HCT116 (cell line): Measurements from ENCODE around the gene GRIN3B. TPM values are rescaled to one million over a fixed set of nuclear protein-coding genes. Genes with fewer than 3 reads are reported as not detected.

Source experiments
- ATAC-seq: fragments of 200-7000 bp; cut with Tn5 transposase; 2 replicates; pipeline ENCODE4 v1.9.1; 2020; ENCODE audit warnings: mild to moderate bottlenecking, moderate library complexity
- BruUV-seq: library from RNA; stranded (reverse); fragments of 400-500 nt; replicated peaks from 2 replicates; lab custom pipeline; 2021; lab: Mats Ljungman, UMichigan
- CTCF ChIA-PET: fragments of 300-600 bp; sonication (Branson Sonifier 250); formaldehyde crosslinking; loops from one replicate; lab custom pipeline; 2021; ENCODE audit warnings: antibody characterized with exemption; lab: Charles Lee
- POLR2A ChIA-PET: fragments of 300-600, 350-600 bp; sonication (Branson Sonifier 250); formaldehyde crosslinking; loops from one replicate; lab custom pipeline; 2021; ENCODE audit warnings: antibody characterized with exemption; lab: Charles Lee
- RAD21 ChIA-PET, 2 experiments: fragments of 300-600 bp; sonication (Branson Sonifier 250); formaldehyde crosslinking; loops; one replicate each; lab custom pipeline; 2023; ENCODE audit warnings: low total read pairs in 2 of 2; ENCODE audit not compliant: uncharacterized antibody in 2 of 2, unreplicated experiment in 2 of 2, low non-redundant PET in 1 of 2; lab: Charles Lee
- DNase-seq: peaks from one replicate; pipeline ENCODE4 v3.0.0-alpha.2; 2010; ENCODE audit warnings: low read depth, low spot score
- H2AFZ ChIP-seq: fragments of 200-600 bp; shearing (Covaris generic), sonication (generic); 2 replicates; pipeline ENCODE4 v1.6.1; 2017; ENCODE audit warnings: low read depth, mixed run types, mixed read lengths, antibody characterized with exemption, low read length; ENCODE audit not compliant: poor library complexity, severe bottlenecking
- H3K27ac ChIP-seq: 2 replicates; pipeline ENCODE4 v1.5.1; 2012; ENCODE audit warnings: low read depth, low read length
- H3K27me3 ChIP-seq: fragments of 200-600 bp; sonication (generic); 2 replicates; pipeline ENCODE4 v1.6.1; 2016; ENCODE audit warnings: mixed run types, low read length, mixed read lengths; ENCODE audit not compliant: insufficient read depth
- H3K36me3 ChIP-seq, 2 experiments: fragments of 200-500 bp in 1 of 2; fragments of 200-600 bp in 1 of 2; sonication (Bioruptor generic) in 1 of 2; sonication (generic) in 1 of 2; 2 replicates each; pipeline versions ENCODE4 v1.5.1 to v1.6.1; 2014 to 2016; ENCODE audit warnings: low read length in 2 of 2, inconsistent platforms in 1 of 2, mixed read lengths in 1 of 2, mixed run types in 1 of 2; ENCODE audit not compliant: insufficient read depth in 2 of 2, control insufficient read depth in 1 of 2
- H3K4me1 ChIP-seq, 2 experiments: fragments of 200-600 bp in 1 of 2; sonication (generic) in 1 of 2; 2 replicates each; pipeline versions ENCODE4 v1.5.1 to v1.6.1; 2012 to 2017; ENCODE audit warnings: low read length in 2 of 2, inconsistent platforms in 1 of 2, mild to moderate bottlenecking in 1 of 2, mixed read lengths in 1 of 2, mixed run types in 1 of 2, moderate library complexity in 1 of 2; ENCODE audit not compliant: insufficient read depth in 2 of 2, control insufficient read depth in 1 of 2
- H3K4me2 ChIP-seq: fragments of 200-600 bp; sonication (generic); 2 replicates; pipeline ENCODE4 v1.6.1; 2017; ENCODE audit warnings: mixed run types, low read length, mixed read lengths
- H3K4me3 ChIP-seq, 2 experiments: fragments of 200-600 bp in 1 of 2; sonication (generic) in 1 of 2; replicated peaks in 1 of 2; 2 replicates each; pipeline ENCODE4 v1.5.1; 2011 to 2016; ENCODE audit warnings: low read length in 2 of 2, control low read depth in 1 of 2, low read depth in 1 of 2, mild to moderate bottlenecking in 1 of 2, mixed read lengths in 1 of 2, mixed run types in 1 of 2
- H3K79me2 ChIP-seq: fragments of 200-600 bp; sonication (generic); 2 replicates; pipeline ENCODE4 v1.6.1; 2017; ENCODE audit warnings: mild to moderate bottlenecking, mixed run types, low read length, moderate library complexity, mixed read lengths; ENCODE audit not compliant: insufficient read depth
- H3K9ac ChIP-seq: fragments of 200-600 bp; sonication (generic); 2 replicates; pipeline ENCODE4 v1.6.1; 2016; ENCODE audit warnings: low read length, mixed read lengths
- H3K9me2 ChIP-seq: fragments of 200-600 bp; sonication (generic), shearing (Covaris generic); 2 replicates; pipeline ENCODE4 v1.6.1; 2017; ENCODE audit warnings: mixed run types, mild to moderate bottlenecking, moderate library complexity; ENCODE audit not compliant: insufficient read depth
- H3K9me3 ChIP-seq, 2 experiments: fragments of 200-500 bp in 1 of 2; fragments of 200-600 bp in 1 of 2; sonication (Bioruptor generic) in 1 of 2; sonication (generic) in 1 of 2; 2 replicates each; pipeline ENCODE4 v1.6.1; 2014 to 2017; ENCODE audit warnings: low read length in 2 of 2, mixed read lengths in 2 of 2, inconsistent platforms in 1 of 2, low read depth in 1 of 2, mild to moderate bottlenecking in 1 of 2, mixed run types in 1 of 2, moderate library complexity in 1 of 2; ENCODE audit not compliant: control insufficient read depth in 1 of 2, insufficient read depth in 1 of 2
- H4K20me1 ChIP-seq: fragments of 200-600 bp; sonication (generic), shearing (Covaris generic); 2 replicates; pipeline ENCODE4 v1.6.1; 2017; ENCODE audit warnings: mixed run types, mild to moderate bottlenecking, moderate library complexity; ENCODE audit not compliant: insufficient read depth
- EGR1 ChIP-seq: IDR thresholded peaks from 2 replicates; pipeline ENCODE4 v1.6.1; 2012; ENCODE audit warnings: low read depth
- EZH2phosphoT487 ChIP-seq: fragments of 200-600 bp; IDR thresholded peaks from 2 replicates; pipeline ENCODE4 v1.6.1; 2018; ENCODE audit warnings: antibody characterized with exemption, borderline replicate concordance
- POLR2AphosphoS5 ChIP-seq: IDR thresholded peaks from 2 replicates; pipeline ENCODE4 v1.6.1; 2011; ENCODE audit warnings: mild to moderate bottlenecking, low read depth, low read length, moderate library complexity
- SP1 ChIP-seq: IDR thresholded peaks from 2 replicates; pipeline ENCODE4 v1.6.1; 2012; ENCODE audit warnings: low read depth
- SRF ChIP-seq: IDR thresholded peaks from 2 replicates; pipeline ENCODE4 v1.6.1; 2012; ENCODE audit warnings: low read depth
- ZNF274 ChIP-seq: fragments of 200-500 bp; sonication (Bioruptor generic); IDR thresholded peaks from 2 replicates; pipeline ENCODE4 v1.6.1; 2014; ENCODE audit warnings: mild to moderate bottlenecking, low read depth, low read length, inconsistent platforms
- intact Hi-C: fragments of 100-400 bp; cut with micrococcal nuclease; formaldehyde crosslinking; loops from 2 replicates; pipeline ENCODE4 v1.10.0; 2022
- total RNA-seq: library from RNA; stranded (reverse); gene quantifications from one replicate; pipeline ENCODE4 v1.2.1, GENCODE V29; 2021; ENCODE audit not compliant: unreplicated experiment

The GRIN3B gene
- total RNA-seq, 1 experiment from 2014 or later: 0.69 TPM

GRCh38 chr19:1025960-1026782 is 26.0 kb downstream of the GRIN3B start, which contains the start of gene CNN2:
Gene CNN2 (plus strand): TSS chr19:1026608. CDS start chr19:1026662, 54 bp downstream.
- Histone ChIP-seq H2AFZ (peak within 1 kb of the TSS; percentile 5), H3K9ac (peak within 1 kb of the TSS; percentile 98)
- TF ChIP-seq SRF (peak; percentile 99), EZH2phosphoT487 (no peak), ZNF274 (no peak), EGR1 (peak; percentile 72), POLR2AphosphoS5 (peak; percentile 71), SP1 (peak; percentile 21; the same call in 1 of the 2 replicates)
- TF ChIP-seq, all 23 proteins: peak for 4
- DNase-seq (no peak), ATAC-seq (peak; percentile 70)
- no peaks in the 10 kb centered on the region for H3K9me3 ChIP-seq
- CTCF ChIA-PET: interaction anchor here (1.0 to 2.9 kb wide), 4 partner anchors 17 to 240 kb away, joined by 3 to 9 read pairs (median 4); no protein-coding TSS in a partner anchor
- peak within 1 kb of the TSS; percentile 96 for H3K4me2 ChIP-seq
- no peaks in the 10 kb centered on the region for H3K27me3 ChIP-seq
- BruUV-seq: no TSS peak
- intact Hi-C loops: loop anchor here (2.0 to 10.0 kb wide), 3 partner anchors 15 to 219 kb away; partner anchors contain the start of genes ABCA7, ATP5F1D, GPX4 and MIDN
- H3K27ac ChIP-seq: peak within 1 kb of the TSS; percentile 99
- H3K79me2 ChIP-seq: peaks cover 41% of the 10 kb centered on the region
- H3K4me1 ChIP-seq: peaks cover 29 to 47% of the 10 kb centered on the region in 2 experiments
- H3K4me3 ChIP-seq: peak within 1 kb of the TSS; percentile 95 to 99
- POLR2A ChIA-PET: interaction anchor here (0.7 to 7.3 kb wide), 9 partner anchors 14 to 243 kb away, joined by 3 to 85 read pairs (median 3); partner anchors contain the start of genes ABCA7, CIRBP and WDR18
- no peaks in the 10 kb centered on the region for H3K9me2 ChIP-seq
- H3K36me3 ChIP-seq: peaks cover 7 to 11% of the 10 kb centered on the region in 2 experiments; a peak in 3 of 4 replicates
- RAD21 ChIA-PET: interaction anchor here (0.6 to 1.5 kb wide), 5 partner anchors 15 to 243 kb away, joined by 3 to 7 read pairs (median 3); partner anchors contain the start of gene CIRBP (in 1 of the 2)
- no peaks in the 10 kb centered on the region for H4K20me1 ChIP-seq
